Hepatocyte (in vitro differentiated cells): Measurements from ENCODE around the gene PRKAR1B.

Experiments
- EZH2 ChIP-seq: fragments of 200-600 bp; sonication (generic); IDR thresholded peaks from 2 replicates; pipeline ENCODE4 v1.6.1; 2016; ENCODE audit warnings: antibody characterized with exemption, mild to moderate bottlenecking, borderline replicate concordance
- EZH2phosphoT487 ChIP-seq: fragments of 200-600 bp; sonication (generic); IDR thresholded peaks from one replicate; pipeline ENCODE4 v1.6.1; 2018; ENCODE audit warnings: antibody characterized with exemption, mild to moderate bottlenecking, low read depth, moderate library complexity; ENCODE audit not compliant: unreplicated experiment, severe bottlenecking
- TF ChIP-seq, protein P1 (sequence below): fragments of 200-600 bp; sonication (generic); IDR thresholded peaks from 2 replicates; pipeline ENCODE4 v1.5.1; 2016; ENCODE audit warnings: antibody characterized with exemption, mild to moderate bottlenecking; ENCODE audit not compliant: poor library complexity

DNA sequence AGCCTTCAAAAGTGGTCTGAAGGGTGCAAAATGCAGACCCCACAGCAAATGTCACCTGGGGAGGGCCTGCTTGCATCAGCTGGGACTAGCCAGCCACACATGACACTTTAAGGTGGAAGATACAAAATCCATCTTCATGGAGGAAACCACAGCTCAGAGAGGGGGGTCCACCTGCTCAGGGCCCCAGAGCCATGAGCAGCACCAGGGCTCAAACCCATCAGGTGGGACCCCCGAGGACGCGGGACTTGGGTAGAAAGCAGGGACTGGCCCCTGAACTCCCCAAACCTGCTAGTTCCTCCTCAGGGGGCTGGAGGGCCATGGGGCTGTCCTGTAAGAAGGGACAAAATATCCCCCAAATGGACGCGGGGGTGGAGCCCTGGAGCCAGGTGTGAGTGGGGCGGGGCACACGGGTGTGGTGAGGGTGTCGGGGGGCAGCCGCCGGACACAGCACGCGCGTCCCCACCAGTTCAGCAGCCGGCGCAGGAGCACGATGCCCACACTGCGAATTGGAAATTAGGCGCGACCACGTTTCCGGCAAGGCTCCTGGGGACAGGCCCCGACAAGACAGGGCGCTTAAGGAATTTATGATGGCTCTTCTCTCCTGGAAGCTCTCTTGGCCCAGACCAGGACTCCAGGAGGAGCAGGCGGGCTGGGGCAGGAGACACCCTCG is 215.5 kb downstream of the PRKAR1B start:
- TF ChIP-seq EZH2 (no peak), EZH2phosphoT487 (no peak)
- TF ChIP-seq, protein P1, sequence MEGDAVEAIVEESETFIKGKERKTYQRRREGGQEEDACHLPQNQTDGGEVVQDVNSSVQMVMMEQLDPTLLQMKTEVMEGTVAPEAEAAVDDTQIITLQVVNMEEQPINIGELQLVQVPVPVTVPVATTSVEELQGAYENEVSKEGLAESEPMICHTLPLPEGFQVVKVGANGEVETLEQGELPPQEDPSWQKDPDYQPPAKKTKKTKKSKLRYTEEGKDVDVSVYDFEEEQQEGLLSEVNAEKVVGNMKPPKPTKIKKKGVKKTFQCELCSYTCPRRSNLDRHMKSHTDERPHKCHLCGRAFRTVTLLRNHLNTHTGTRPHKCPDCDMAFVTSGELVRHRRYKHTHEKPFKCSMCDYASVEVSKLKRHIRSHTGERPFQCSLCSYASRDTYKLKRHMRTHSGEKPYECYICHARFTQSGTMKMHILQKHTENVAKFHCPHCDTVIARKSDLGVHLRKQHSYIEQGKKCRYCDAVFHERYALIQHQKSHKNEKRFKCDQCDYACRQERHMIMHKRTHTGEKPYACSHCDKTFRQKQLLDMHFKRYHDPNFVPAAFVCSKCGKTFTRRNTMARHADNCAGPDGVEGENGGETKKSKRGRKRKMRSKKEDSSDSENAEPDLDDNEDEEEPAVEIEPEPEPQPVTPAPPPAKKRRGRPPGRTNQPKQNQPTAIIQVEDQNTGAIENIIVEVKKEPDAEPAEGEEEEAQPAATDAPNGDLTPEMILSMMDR: no peak
